GF-D8 (cell line): ENCODE results near the gene PDE3B.
"Not testable (repeated sequence)": the region's sequence is repeated elsewhere in the genome, so short reads cannot be mapped to it uniquely, and the experiment has no call there.

Experiments used
- DNase-seq: peaks from one replicate; lab custom pipeline; 2025; lab: John Stamatoyannopoulos, UW

Gene PDE3B

GRCh38 chr11:14643697-14644225 is at the start of gene PDE3B:
PDE3B (plus strand) TSS chr11:14643804; CDS start chr11:14644076, 272 bp downstream.
- DNase-seq, result peak; percentile 47

DNA sequence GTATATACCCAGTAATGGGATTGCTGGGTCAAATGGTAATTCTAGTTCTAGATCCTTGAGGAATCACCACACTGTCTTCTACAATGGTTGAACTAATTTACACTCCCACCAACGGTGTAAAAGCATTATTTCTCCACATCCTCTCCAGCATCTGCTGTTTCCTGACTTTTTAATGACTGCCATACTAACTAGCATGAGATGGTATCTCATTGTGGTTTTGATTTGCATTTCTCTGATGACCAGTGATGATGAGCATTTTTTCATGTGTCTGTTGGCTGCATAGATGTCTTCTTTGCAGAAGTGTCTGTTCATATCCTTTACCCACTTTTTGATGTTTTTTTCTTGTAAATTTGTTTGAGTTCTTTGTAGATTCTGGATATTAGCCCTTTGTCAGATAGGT is 48.3 kb upstream of the PDE3B start:
- DNase-seq, result peak; percentile 54

GRCh38 chr11:14607713-14608112 is 35.9 kb upstream of the PDE3B start:
- DNase-seq, result no peak

- DNase-seq, result no peak
Observed at GRCh38 chr11:14609902-14610301, 33.7 kb upstream of the PDE3B start.

DNA sequence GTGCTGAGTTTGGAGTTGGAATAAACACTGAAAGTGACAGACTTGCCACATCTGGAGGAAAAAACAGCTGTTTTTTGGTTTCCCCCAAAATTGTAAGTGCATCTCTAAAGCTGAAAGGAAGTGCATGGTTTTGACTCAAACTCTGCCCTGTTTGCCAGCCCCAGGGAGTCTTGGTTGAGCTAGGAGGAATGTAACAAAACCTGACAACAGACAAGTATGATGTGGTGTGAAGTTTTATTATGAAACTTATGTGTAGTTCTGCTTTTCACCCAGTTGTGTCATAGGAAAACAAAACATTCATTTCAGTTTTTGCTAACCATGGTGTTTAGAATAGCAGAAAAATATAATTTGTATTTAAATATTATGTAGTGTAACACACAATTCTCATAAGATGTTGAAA is 31.7 kb upstream of the PDE3B start:
- peak; percentile 22 for DNase-seq

DNA sequence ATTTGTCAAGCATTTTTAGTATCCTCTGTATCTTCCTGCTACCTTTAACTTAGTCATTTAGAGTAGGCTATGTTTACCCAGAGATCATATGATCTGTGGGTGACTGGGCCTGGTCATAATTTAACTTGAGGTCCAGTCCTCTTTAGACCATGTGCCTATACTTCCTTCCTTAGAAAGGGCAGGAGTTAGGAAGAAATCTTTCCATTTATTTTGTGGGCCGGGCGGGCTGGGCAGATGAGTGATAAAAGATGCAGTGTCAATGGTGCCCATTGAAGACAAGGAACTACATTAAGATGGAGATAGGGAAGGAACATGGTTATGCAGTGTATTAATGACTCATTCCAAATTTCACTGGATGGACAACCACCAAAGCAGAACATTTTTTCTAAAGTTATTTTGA is 30.9 kb upstream of the PDE3B start:
- DNase-seq, result no peak

GRCh38 chr11:14614091-14614622 is 29.4 kb upstream of the PDE3B start:
- DNase-seq, result no peak

GRCh38 chr11:14617241-14618027 is 26.2 kb upstream of the PDE3B start:
- DNase-seq, result no peak

DNA sequence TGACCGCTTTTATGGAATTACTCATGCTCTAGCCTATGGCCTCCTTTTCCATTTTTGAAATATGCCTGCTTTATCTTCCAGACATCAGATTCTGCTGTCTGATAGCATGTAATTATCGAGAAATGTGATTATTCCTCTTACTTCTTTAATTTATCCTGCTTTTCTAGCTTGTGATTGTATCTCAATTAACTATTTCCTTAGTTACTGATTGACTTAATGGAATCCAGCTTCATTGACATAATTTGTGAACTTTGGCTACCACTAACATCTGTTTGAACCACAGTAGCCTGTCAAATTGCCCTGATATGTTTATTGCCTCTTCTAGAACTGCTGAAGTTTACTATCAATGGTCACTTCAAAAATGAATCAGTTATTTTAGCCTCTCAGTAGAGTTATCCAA is 25.5 kb upstream of the PDE3B start:
- DNase-seq, result no peak

GRCh38 chr11:14619603-14620531 is 23.7 kb upstream of the PDE3B start:
- DNase-seq, result no peak

- DNase-seq, result no peak
Observed at GRCh38 chr11:14622223-14622954, 21.2 kb upstream of the PDE3B start.

DNA sequence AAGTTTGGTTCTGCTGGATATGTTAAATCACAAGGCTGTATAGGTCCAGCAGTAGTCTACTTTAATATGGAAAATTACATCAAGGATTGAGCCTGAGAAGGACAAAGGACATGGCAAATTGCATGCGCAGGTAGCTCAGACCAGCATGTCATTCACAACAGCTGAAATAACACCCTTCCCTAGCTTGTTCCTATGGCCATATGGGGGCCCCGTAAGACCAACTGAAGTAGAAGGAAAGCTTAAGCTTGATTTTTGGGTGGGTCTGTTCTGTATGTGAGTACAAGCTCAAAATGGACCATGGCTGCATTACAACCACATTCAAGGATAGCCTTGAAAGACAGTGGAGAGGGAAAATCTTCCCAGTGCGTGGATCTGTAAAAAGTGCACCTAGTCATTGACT is 20.6 kb upstream of the PDE3B start:
- no peak for DNase-seq

- DNase-seq, result no peak
Observed at GRCh38 chr11:14625586-14626205, 17.9 kb upstream of the PDE3B start.

GRCh38 chr11:14626650-14627049 is 17.0 kb upstream of the PDE3B start:
- no peak for DNase-seq

- DNase-seq, result not testable (repeated sequence)
Observed at GRCh38 chr11:14633506-14634224, 9.9 kb upstream of the PDE3B start.

GRCh38 chr11:14634813-14635212 is 8.8 kb upstream of the PDE3B start:
- DNase-seq, result no peak

GRCh38 chr11:14635546-14635945 is 8.1 kb upstream of the PDE3B start:
- no peak for DNase-seq

DNA sequence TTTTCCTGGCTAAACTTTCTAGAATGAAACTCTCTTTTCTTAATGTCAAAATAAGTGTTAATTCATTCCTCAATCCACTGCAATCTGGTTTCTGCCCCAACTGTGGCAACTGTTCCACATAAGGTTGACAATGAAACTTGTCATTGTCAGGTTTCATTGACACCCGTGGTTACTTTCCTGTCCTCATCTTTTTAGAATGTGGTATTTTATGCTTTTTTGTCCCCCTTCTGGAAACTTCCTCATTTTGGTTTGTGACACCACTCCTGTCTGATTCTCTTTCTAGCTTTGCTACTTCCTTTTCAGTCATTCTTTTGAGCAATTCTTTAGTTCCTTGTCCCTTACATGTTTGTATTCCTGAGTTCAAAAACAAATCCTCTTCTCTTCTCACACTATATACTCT is 7.5 kb upstream of the PDE3B start:
- DNase-seq, result peak; percentile 56

GRCh38 chr11:14637868-14638409 is 5.7 kb upstream of the PDE3B start:
- no peak for DNase-seq

DNA sequence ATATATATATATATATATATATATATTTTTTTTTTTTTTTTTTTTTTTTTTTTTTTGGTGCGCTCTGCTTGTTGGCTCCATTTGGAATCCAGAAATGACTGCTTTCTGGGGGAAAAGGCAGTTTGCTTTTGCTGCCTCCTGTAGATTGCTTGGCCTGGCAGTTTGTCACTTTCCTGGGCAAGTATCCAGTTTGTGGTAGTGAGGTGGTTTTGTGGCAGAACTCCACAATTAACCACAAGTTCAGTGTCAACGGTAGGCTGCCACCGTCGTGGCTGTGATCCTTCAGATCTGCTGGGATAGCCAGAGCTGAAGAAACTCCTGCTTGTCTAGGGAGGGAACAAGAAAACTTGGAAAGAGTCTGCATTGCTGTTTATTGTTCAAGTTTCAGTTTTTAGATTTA is 5.0 kb upstream of the PDE3B start:
- DNase-seq, result peak; percentile 47
